OCI-LY3 (cell line): Measurements from ENCODE around the gene EPHB3.

Source experiments
- H2AFZ ChIP-seq: fragments of 200-600, 300-600 bp; shearing (Covaris generic); 2 replicates; pipeline ENCODE4 v1.6.0; 2014; ENCODE audit warnings: antibody characterized with exemption, low read depth, low read length
- H3K27ac ChIP-seq: fragments of 200-600, 300-600 bp; sonication (generic); 2 replicates; pipeline ENCODE4 v1.5.1; 2014; ENCODE audit warnings: mild to moderate bottlenecking, low read length, moderate library complexity, mixed read lengths
- H3K27me3 ChIP-seq: fragments of 200-600, 300-600 bp; sonication (generic); 2 replicates; pipeline ENCODE4 v1.6.1; 2014; ENCODE audit warnings: low read depth, low read length, mixed read lengths
- H3K36me3 ChIP-seq: fragments of 200-600, 300-600 bp; sonication (generic); replicated peaks from 2 replicates; pipeline ENCODE3; 2014; ENCODE audit warnings: low read depth, low read length, mixed read lengths
- H3K4me1 ChIP-seq: fragments of 300-600, 200-600 bp; sonication (generic); 2 replicates; pipeline ENCODE4 v1.6.1; 2014; ENCODE audit warnings: low read length, mixed read lengths
- H3K4me2 ChIP-seq: fragments of 200-600, 300-600 bp; sonication (generic); 2 replicates; pipeline ENCODE4 v1.6.1; 2014; ENCODE audit warnings: low read length, mixed read lengths
- H3K4me3 ChIP-seq: fragments of 300-600, 200-600 bp; sonication (generic); 2 replicates; pipeline ENCODE4 v1.5.1; 2014; ENCODE audit warnings: antibody characterized with exemption, mild to moderate bottlenecking, low read length, moderate library complexity
- H3K79me2 ChIP-seq: fragments of 300-600, 200-600 bp; shearing (Covaris generic); 2 replicates; pipeline ENCODE4 v1.6.1; 2014; ENCODE audit warnings: mild to moderate bottlenecking, low read length, mixed read lengths
- H3K9ac ChIP-seq: fragments of 300-600, 200-600 bp; shearing (Covaris generic); 2 replicates; pipeline ENCODE4 v1.6.0; 2014; ENCODE audit warnings: mild to moderate bottlenecking, low read length, moderate library complexity
- H3K9me3 ChIP-seq: fragments of 200-600, 300-600 bp; shearing (Covaris generic); 2 replicates; pipeline ENCODE4 v1.6.1; 2014; ENCODE audit warnings: low read length, mixed read lengths; ENCODE audit not compliant: insufficient read depth
- H4K20me1 ChIP-seq: fragments of 200-600, 300-600 bp; sonication (generic); 2 replicates; pipeline ENCODE4 v1.6.1; 2016; ENCODE audit warnings: low read length, mixed read lengths; ENCODE audit not compliant: insufficient read depth
- EZH2phosphoT487 ChIP-seq: fragments of 200-600 bp; shearing (Covaris generic); IDR thresholded peaks from 2 replicates; pipeline ENCODE4 v1.6.1; 2018; ENCODE audit warnings: antibody characterized with exemption, mixed run types, low read depth
- TF ChIP-seq, protein P1 (sequence below): fragments of 200-600, 300-600 bp; sonication (generic); IDR thresholded peaks from 2 replicates; pipeline ENCODE4 v1.5.1; 2014; ENCODE audit warnings: antibody characterized with exemption, low read length, low read depth

EPHB3 gene

DNA sequence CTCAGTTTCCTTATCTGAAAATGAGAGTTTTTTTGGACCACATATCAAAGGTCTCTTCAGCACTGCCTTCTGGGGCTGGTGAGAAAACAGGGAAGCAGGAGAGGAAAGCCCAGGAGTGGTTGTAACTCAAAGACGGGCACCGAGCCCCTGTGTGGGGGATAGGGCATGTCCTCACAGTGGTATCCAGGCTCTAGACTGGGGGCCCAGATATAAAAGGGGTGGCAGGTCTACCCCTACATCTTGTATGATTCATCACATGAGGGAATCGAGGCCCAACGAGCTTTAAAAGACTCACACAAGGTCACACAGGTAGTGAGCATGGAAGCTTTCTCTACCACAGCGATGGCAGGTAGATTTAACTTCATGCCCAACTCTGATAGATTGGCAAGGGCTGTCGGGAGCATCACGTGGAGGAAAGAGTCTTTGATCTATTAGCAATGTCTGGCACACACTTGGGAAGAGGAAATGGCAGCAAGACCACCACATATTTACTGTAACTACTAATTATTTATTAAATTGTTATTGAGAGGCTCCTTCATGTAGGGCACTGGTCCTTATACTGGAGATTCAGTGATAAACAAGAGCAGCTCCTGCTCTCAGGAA is 4.1 kb upstream of the EPHB3 start:
- Histone ChIP-seq H3K27ac (no peak overlapping the region), H3K9ac (no peak overlapping the region), H4K20me1 (no peaks in the 10 kb centered on the region), H3K4me1 (no peaks in the 10 kb centered on the region), H2AFZ (no peak overlapping the region), H3K27me3 (peaks cover 24% of the 10 kb centered on the region), H3K4me3 (no peak overlapping the region), H3K4me2 (no peak overlapping the region), H3K36me3 (no peaks in the 10 kb centered on the region), H3K79me2 (no peaks in the 10 kb centered on the region), H3K9me3 (no peaks in the 10 kb centered on the region)
- TF ChIP-seq, protein P1, sequence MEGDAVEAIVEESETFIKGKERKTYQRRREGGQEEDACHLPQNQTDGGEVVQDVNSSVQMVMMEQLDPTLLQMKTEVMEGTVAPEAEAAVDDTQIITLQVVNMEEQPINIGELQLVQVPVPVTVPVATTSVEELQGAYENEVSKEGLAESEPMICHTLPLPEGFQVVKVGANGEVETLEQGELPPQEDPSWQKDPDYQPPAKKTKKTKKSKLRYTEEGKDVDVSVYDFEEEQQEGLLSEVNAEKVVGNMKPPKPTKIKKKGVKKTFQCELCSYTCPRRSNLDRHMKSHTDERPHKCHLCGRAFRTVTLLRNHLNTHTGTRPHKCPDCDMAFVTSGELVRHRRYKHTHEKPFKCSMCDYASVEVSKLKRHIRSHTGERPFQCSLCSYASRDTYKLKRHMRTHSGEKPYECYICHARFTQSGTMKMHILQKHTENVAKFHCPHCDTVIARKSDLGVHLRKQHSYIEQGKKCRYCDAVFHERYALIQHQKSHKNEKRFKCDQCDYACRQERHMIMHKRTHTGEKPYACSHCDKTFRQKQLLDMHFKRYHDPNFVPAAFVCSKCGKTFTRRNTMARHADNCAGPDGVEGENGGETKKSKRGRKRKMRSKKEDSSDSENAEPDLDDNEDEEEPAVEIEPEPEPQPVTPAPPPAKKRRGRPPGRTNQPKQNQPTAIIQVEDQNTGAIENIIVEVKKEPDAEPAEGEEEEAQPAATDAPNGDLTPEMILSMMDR, result no peak
- no peak for TF ChIP-seq EZH2phosphoT487

DNA sequence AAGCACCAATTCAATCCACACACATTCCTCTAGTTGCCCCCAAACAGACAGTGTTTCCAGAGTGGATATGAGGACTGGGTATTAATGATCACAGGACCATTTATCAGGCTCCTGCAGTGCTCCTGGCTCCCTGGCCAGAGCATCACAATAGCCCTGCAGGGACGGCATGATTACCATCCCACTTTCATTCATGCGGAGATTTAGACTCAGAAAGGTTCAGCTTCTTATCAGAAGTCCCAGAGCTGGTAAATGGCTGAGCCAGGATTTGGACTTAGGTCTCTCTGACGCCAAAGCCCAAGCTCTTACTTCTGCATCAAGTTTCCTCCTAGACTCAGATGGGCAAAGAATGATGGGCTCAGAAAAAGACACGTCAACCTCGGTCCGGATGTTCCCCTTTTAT is 2.9 kb upstream of the EPHB3 start:
- Histone ChIP-seq H3K79me2 (no peaks in the 10 kb centered on the region), H3K4me3 (no peak overlapping the region), H3K36me3 (no peaks in the 10 kb centered on the region), H2AFZ (no peak overlapping the region), H3K27me3 (peaks cover 24% of the 10 kb centered on the region), H3K9me3 (no peaks in the 10 kb centered on the region), H3K4me1 (no peaks in the 10 kb centered on the region), H3K9ac (no peak overlapping the region), H4K20me1 (no peaks in the 10 kb centered on the region), H3K4me2 (no peak overlapping the region), H3K27ac (no peak overlapping the region)
- TF ChIP-seq, protein P1, result no peak
- no peak for TF ChIP-seq EZH2phosphoT487

DNA sequence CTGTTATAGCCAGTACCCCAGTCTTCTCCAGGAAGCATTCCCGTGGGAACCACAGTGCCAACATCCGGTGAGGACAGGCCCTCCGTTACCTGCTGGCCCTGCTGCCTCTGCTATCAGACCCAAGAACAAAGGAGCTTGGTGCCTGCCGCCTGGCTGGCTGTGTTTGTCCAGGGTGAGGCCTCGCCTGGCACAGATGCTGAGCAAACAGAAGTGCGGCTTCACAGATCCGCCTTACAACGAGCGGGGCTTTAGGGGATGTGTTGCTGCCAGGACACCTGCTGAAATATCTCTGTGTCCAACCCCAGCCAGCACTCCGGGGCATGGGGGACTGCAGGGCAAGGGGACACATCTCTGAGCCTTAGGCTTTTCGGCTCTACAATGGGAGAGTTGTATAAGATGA is 2.2 kb upstream of the EPHB3 start:
- Histone ChIP-seq H3K4me2 (no peak overlapping the region), H3K4me3 (no peak overlapping the region), H3K27ac (no peak overlapping the region), H3K9ac (no peak overlapping the region), H3K9me3 (no peaks in the 10 kb centered on the region), H3K36me3 (no peaks in the 10 kb centered on the region), H4K20me1 (no peaks in the 10 kb centered on the region), H3K4me1 (no peaks in the 10 kb centered on the region), H3K27me3 (peaks cover 24% of the 10 kb centered on the region), H2AFZ (no peak overlapping the region), H3K79me2 (no peaks in the 10 kb centered on the region)
- no peak for TF ChIP-seq EZH2phosphoT487
- TF ChIP-seq, protein P1, result no peak

DNA sequence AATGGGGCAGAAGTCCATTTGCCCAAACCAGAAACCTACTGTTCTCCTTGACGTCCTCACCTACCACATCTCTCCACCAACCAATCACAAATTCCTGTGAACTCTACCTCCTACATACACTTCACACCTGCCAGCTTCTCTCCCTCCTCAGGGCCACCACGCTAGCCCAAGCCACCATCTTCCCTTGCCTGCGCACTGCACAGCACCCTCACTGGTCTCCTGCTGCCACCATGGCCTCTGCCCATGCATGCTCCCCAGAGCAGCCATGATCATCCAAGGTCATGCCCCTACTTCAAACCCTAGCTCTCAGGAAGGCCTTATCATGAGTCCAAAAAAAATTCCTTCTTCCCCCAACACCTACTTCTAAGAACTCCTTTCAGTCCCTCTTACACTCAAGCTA is 1.1 kb upstream of the EPHB3 start:
- Histone ChIP-seq H3K79me2 (no peaks in the 10 kb centered on the region), H2AFZ (no peak overlapping the region), H3K4me1 (no peaks in the 10 kb centered on the region), H3K4me2 (no peak overlapping the region), H3K27me3 (peaks cover 24% of the 10 kb centered on the region), H3K4me3 (no peak overlapping the region), H3K27ac (no peak overlapping the region), H4K20me1 (no peaks in the 10 kb centered on the region), H3K36me3 (no peaks in the 10 kb centered on the region), H3K9me3 (no peaks in the 10 kb centered on the region), H3K9ac (no peak overlapping the region)
- TF ChIP-seq, protein P1, result no peak
- no peak for TF ChIP-seq EZH2phosphoT487
